ENCODE measurements around the gene DLGAP4.

DLGAP4 gene

DNA sequence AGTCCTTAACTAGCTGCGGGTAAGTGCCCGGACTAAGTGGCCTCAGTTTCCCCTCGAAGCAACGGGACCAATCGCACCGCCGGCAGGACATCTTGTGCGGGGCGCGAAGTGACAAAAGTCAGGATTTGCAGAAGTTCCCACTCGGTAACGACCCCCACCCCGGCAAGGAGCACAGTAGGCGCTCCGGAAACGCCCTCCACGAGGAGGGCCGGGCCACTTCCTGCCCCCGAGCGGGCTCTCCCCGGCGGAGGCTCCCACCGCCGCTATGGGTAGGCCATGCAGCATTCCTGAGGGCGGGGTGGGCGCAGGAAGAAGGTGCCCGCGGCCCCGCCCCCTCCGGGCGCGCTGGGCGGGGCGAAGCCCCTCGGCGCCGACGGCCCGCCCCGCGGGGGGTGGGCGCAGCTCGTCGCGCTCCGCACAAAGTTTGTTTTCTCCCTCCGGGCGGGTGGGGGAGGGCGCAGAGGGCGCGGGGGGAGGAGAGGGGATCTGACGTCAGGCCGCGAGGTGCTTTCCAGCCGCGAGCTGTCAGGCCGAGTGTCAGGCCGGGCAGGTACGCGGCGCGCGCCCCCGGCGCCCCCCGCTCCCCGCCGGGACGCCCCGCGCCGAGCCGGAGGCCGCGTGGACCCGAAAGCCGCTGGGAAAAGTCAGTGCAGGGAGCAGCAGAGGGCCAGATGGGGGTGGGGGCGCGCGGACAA is 267.1 kb downstream of the DLGAP4 start, which contains the start of gene TGIF2:
Gene TGIF2 (plus strand): TSS at position 495 of the 695 bp plus-strand sequence. CDS start 5,178 bp downstream, outside the sequence.
- peak within 1 kb of the TSS; percentile 71 for H3K4me3 ChIP-seq (ENCODE audit: low read depth, low read length)
- TF ChIP-seq, protein P1, sequence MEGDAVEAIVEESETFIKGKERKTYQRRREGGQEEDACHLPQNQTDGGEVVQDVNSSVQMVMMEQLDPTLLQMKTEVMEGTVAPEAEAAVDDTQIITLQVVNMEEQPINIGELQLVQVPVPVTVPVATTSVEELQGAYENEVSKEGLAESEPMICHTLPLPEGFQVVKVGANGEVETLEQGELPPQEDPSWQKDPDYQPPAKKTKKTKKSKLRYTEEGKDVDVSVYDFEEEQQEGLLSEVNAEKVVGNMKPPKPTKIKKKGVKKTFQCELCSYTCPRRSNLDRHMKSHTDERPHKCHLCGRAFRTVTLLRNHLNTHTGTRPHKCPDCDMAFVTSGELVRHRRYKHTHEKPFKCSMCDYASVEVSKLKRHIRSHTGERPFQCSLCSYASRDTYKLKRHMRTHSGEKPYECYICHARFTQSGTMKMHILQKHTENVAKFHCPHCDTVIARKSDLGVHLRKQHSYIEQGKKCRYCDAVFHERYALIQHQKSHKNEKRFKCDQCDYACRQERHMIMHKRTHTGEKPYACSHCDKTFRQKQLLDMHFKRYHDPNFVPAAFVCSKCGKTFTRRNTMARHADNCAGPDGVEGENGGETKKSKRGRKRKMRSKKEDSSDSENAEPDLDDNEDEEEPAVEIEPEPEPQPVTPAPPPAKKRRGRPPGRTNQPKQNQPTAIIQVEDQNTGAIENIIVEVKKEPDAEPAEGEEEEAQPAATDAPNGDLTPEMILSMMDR (conservative IDR thresholded peaks at IDR 0.05; ENCODE audit: low read depth, low read length) = no peak
- peak; percentile 83 for DNase-seq (ENCODE audit: low read depth)

DNA sequence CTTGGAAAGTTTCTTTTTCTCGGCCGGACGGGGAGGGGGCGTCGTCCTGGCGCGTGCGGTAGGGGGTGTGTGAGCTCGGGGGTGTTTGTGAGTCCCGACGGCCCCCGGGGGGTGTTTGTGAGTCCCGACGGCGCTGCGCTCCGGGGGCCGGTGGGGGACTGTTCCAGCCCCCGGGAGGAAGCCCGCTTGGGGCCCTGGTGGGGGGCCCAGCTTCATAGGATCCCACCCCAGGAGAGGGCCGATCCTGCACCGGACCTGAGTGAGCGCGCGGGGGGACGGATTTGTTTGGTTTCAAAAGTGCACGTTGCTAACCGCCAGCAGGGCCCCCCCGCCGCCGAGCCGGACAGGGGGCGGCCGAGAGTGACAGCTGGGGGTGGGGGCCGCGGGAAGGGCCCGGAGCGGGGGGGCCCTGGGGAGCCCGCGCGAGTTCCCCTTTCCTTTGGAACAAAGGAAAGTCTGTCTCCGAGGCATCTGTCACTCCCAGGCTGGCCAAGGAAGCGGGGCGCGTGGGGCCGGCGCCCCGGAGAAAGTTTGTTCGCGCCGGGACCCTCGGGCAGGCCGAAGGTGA is 267.7 kb downstream of the DLGAP4 start:
- no peak for DNase-seq (ENCODE audit: low read depth)
- H3K4me3 ChIP-seq (ENCODE audit: low read depth, low read length) = peak overlapping the region; percentile 71
- TF ChIP-seq, protein P1 (conservative IDR thresholded peaks at IDR 0.05; ENCODE audit: low read depth, low read length) = no peak

DNA sequence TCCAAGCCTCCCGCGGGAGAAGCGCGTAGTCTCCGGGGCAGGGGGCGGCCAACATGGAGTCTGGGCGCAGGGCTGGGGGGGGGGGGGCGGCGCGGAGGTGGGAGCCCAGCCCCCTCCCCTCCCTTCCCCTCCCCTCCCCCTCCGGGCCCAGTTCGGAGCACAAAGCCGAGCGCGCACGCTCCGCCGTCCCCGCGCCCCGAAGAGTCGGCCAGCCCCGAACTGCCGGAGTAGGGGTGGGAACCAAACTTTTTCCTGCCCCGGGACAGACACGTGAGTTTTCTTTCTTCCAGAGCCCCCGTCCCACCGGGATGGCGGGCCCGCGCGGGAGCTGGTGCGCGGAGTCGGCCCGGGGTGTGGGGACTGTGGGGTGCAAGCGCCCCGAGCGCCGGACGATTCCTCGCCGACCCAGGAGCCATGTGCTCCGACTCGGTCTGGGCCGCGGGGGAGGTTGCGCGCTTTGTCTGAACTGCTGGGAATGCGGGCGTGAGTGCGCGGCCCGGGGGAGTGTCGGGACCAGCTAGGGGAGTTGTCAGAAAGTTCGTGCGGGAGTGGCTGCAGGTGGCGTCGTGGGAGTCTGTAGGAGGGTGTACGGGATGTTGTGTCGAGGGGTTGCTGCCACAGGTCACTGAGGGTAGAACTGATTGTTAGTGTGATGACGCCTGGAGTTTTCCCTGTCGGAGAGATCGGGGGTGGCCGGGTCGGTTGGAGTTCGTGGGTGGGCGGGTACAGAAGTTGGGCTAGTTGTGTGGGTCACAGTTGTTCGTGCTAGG is 268.4 kb downstream of the DLGAP4 start:
- DNase-seq (ENCODE audit: low read depth) = peak; percentile 47
- peak overlapping the region; percentile 71 for H3K4me3 ChIP-seq (ENCODE audit: low read depth, low read length)
- TF ChIP-seq, protein P1 (conservative IDR thresholded peaks at IDR 0.05; ENCODE audit: low read depth, low read length) = no peak

DNA sequence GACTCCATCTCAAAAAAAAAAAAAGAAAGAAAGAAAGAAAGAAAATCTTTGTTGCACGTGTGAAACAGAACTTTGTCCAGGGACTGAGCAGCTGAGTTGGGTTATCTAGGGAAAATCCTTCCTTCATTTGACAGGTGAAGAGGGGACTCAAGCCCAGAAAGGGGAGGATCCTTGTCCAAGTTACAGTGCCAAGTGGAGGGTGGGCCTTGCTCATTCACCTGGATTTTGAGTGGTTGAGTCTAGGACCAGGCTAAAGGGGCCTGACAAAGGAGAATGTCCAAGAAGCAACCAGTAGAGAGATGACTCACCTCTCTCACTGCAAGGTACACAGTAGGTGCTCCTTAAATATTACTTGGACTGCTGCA is 269.9 kb downstream of the DLGAP4 start:
- H3K4me3 ChIP-seq (ENCODE audit: low read depth, low read length) = no peak overlapping the region
- DNase-seq (ENCODE audit: low read depth) = no peak
- TF ChIP-seq, protein P1 (conservative IDR thresholded peaks at IDR 0.05; ENCODE audit: low read depth, low read length) = no peak
